ENCODE measurements around the gene KCNMB2.
"Not testable (repeated sequence)": the region's sequence is repeated elsewhere in the genome, so short reads cannot be mapped to it uniquely, and the experiment has no call there.

The KCNMB2 gene

DNA sequence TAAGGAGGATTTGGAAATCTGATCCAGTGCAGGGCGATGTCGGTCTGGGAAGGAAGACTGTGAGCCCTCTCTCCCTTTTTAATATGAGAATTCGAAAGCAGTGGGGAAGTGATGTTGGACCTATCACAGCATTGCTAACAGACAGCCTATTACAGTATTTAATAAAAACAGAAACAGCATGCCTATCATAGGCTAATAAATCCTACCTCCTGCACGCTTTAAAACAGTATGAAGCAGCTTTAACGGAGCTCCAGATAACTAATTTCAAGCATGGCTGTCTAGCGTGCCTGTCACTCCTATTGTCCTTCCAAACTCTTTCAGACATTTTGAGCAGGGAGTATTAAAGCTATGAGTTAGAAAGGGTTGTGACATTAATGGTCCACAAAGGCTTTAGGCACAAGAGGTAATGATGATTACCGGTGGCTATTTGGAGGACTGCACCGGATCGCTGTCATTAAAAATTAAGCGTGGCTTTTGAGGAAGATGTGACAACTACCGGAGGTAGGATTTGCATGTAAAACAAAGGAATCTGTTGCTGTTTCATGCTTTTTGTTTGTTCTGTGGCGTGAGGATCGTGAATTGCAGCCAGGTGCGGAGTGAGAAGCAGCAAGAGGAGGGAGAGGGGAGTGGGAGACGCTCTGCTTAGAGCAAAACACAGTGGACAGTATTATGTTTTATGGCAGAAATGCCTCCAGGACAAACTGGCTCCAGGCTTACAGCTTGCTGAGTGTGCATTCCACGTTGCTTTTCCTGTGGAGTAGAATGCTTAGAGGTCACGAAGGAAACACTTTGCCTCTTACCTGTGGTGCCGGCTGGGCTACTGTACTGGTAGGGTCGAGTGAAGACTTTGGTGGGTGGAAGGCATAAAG is at the start of gene KCNMB2:
Gene KCNMB2, plus strand, starts transcription at position 226 of the 869 bp plus-strand sequence.
- no peak for DNase-seq (ENCODE audit: low spot score)

DNA sequence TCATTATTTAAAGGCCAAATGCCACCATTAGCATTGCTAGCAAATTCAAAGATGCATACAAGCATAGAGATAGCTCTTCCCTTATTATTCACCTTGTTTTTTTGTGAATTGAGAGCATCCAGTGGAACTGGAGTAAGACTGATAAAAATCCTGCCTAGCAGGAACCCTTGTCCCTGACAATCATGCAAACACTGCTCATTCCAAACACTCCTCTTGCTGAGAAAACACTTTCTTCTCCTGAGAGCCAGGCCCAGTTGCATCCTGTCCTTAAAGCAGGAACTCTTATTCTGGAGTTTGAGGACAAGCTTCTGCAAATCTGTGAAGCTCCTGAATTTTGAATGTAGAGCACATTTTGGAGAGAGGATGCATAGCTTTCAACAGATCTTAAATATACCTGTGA is 49.3 kb upstream of the KCNMB2 start:
- DNase-seq (ENCODE audit: low spot score): no peak

DNA sequence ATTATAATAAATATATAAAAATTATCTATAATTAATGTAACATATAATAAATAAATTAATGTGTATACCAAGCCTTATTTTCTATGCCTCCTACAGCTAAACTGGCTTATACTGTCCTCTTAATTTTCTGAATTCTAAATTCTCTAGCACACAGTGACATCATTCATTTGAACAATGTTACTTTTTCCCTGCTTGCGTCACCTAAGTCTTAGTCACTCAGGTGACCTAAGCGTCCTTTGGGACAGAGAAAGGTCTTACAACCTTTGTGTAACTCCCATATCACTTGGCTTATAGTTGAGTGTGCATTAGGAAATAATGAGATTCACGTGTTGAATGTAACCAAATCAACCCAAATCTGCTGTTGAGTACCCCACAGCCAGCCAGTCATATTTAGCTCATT is 48.5 kb upstream of the KCNMB2 start:
- no peak for DNase-seq (ENCODE audit: low spot score)

DNA sequence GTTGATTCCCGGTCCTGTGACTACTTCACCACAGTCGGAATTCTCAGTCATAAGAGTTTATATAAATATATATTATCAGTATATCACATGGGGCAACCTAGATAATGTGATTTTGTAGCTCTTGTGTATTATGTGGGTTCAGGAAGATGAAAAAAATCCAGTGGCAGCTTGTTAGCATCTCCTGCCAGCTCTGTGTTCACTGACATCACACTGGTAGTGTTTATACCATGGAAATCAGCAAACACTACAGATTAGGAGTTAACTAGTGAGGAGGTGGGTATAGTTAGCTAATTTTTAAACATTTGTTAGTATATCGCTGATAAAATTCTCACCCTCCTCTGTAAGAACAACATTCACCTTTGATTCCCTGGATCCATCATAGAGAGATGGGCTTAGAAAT is 44.5 kb upstream of the KCNMB2 start:
- no peak for DNase-seq (ENCODE audit: low spot score)

GRCh38 chr3:178492491-178492890 is 43.7 kb upstream of the KCNMB2 start:
- no peak for DNase-seq (ENCODE audit: low spot score)

DNA sequence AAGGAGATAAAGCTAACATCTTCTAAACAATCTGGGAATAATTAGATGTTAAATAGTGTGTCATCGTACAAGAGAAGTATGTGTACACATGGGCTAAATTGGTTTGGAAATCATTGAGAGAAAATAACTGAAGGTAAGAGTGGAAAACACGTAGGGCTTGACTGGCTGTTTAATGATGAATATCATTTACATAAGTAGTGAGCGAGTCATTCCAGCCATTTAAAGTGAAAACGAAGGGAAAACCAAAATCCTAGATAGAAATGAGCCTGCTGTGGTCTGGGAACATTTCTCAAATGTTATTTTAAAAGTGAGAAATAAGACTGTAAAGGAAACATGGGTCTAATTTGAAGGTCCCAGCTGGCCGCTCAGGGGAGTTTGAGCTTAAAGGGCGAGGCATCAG is 41.9 kb upstream of the KCNMB2 start:
- DNase-seq (ENCODE audit: low spot score): no peak

DNA sequence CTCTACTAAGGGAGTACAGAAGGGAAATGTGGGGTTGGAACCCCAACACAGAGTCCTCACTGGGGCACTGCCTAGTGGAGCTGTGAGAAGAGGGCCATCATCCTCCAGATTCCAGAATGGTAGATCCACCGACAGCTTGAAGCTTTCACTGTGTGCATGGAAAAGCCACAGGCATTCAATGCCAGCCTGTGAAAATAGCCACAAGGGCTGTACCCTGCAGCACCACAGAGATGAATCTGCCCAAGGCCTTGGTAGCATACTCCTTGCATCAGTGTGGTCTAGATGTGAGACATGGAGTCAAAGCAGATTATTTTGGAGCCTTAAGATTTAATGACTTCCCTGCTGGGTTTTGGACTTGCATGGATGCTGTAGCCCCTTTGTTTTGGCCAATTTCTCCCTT is 39.3 kb upstream of the KCNMB2 start:
- DNase-seq (ENCODE audit: low spot score): no peak

GRCh38 chr3:178498871-178499270 is 37.4 kb upstream of the KCNMB2 start:
- no peak for DNase-seq (ENCODE audit: low spot score)

DNA sequence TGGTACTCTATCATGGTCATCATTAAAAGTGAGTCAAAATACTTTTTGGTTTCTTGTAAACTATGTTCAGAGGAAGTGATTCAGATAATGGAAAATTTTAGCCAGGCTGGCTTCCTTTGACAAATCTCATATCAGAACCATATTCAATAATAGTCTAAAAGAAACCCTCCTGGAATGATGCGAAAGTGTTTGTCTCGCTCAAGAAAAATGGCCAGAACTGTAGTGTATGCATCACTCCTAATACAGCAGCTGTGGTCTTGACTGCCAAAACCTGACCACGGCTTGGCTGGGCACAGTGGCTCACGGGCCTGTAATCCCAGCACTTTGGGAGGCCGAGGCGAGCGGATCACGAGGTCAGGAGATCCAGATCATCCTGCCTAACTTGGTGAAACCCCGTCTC is 35.6 kb upstream of the KCNMB2 start:
- DNase-seq (ENCODE audit: low spot score): no peak

DNA sequence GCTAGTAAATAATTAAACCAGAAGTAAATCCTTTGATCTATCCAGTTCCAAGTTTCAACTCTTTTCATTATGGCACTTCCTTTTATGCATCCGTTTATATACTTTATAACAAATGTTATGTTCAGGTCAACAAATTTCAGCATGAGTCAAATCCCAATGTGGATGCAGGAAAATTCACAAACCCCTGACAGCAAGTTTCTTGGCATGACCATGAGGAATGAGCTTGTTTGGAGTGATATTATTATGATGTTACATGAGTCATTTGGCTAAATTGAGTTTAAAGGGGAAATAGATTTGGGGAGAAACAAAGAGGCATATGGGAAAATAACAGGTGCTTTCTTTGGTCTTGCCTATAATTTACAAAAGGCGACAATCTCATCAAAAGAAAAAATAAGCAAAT is 32.1 kb upstream of the KCNMB2 start:
- no peak for DNase-seq (ENCODE audit: low spot score)

DNA sequence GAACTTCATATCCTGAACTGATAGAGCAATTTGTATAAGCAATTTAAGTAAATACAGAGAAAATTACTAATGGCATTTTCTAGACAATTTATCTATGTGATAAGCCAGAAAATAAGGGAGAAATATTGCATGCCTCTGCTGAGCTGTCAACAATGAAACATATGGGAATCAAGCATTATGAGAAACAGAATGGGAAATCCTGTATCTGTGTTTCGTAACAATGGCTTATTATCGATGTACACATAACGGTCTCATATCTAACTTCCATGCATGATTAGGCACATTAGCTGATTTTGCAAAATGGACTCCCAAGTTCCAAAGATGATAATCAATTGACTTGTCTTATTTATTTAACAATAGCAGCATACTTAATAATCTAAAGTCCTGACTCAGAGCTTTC is 30.4 kb upstream of the KCNMB2 start:
- DNase-seq (ENCODE audit: low spot score): no peak

- DNase-seq (ENCODE audit: low spot score): no peak
Observed at GRCh38 chr3:178507507-178508442, 28.5 kb upstream of the KCNMB2 start.

DNA sequence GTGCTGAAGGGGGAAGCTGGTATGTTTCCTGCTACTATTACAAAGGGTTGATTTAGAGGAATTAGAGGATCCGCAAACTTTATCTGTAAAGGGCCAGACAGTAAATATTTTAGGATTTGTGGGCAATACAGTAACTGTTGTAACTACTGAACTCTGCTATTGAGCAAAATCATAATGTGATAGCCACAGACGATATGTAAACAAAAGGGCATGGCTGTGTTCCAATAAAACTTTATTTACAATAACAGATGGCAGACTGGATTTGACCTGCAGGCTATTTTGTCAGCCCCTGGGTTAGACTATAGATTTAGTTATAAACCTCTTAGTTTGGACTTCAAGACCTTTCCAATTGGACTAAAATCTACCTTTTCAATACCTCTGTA is 27.8 kb upstream of the KCNMB2 start:
- DNase-seq (ENCODE audit: low spot score): no peak

- no peak for DNase-seq (ENCODE audit: low spot score)
Observed at GRCh38 chr3:178510496-178510895, 25.7 kb upstream of the KCNMB2 start.

DNA sequence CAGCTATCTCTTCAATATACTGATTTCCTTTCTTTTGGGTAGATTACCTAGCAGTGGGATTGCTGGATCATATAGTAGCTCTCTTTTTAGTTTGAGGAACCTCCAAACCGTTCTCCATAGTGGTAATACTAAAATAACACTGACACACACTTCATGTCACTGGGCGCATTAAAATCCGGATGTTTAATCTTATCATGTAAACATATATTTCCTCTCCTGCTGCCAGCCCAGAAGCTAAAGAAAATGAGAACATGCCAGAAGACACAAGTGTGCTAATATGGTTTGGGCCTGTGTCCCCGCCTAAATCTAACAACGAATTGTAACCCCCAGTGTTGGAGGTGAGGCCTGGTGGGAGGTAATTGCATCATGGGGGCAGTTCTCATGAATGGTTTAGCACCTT is 23.6 kb upstream of the KCNMB2 start:
- DNase-seq (ENCODE audit: low spot score): no peak

- no peak for DNase-seq (ENCODE audit: low spot score)
Observed at GRCh38 chr3:178513546-178514380, 22.5 kb upstream of the KCNMB2 start.

GRCh38 chr3:178514401-178514800 is 21.8 kb upstream of the KCNMB2 start:
- DNase-seq (ENCODE audit: low spot score): no peak

GRCh38 chr3:178515076-178515744 is 21.0 kb upstream of the KCNMB2 start:
- not testable (repeated sequence) for DNase-seq (ENCODE audit: low spot score)

- DNase-seq (ENCODE audit: low spot score): no peak
Observed at GRCh38 chr3:178517665-178518334, 18.4 kb upstream of the KCNMB2 start.

DNA sequence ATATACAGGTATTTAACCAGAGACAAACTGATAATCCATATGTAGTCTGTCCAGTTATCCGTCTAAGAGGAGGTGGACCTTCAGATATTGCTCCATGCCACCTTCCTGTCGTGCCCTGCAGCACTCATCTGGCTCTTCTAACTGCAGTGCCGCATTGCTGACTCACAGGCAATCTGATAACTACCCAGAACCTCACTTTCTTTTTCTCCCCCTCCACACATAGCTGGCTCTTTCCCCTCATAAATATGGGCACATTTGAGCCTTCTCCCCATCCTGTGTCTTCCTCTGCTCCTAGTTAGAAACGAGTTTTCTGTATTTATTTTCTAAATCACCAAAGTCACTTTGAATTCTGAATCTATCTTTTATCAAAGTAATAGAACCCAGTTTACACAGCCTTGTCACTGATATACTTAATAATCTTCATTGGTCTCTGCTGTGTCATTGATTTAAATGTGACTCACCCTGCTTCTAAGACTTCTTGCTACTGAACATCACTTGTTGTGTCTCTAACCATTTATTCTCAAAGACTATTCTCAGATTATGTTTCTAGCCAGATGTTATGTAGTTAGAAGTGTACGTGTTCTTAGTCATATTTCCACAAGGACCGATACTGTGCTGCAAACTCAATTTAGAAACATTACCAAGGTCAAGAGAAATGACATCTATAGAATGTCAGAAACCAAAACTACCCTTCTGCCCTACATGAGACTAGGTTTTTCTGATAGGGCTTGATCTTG is 17.4 kb upstream of the KCNMB2 start:
- no peak for DNase-seq (ENCODE audit: low spot score)
